Mucosa of stomach (tissue), 1 donor: ENCODE data around the gene CASR.
"Not testable (repeated sequence)": the region's sequence is repeated elsewhere in the genome, so short reads cannot be mapped to it uniquely, and the experiment has no call there.

Source experiments
- H3K27me3 ChIP-seq: one replicate; pipeline ENCODE4 v1.7.0; 2013; ENCODE audit warnings: mild to moderate bottlenecking, low read length; ENCODE audit not compliant: control insufficient read depth, insufficient read depth
- H3K36me3 ChIP-seq: one replicate; pipeline ENCODE4 v1.7.0; 2013; ENCODE audit warnings: low read length; ENCODE audit not compliant: control insufficient read depth, insufficient read depth
- H3K4me1 ChIP-seq: one replicate; pipeline ENCODE4 v1.7.0; 2013; ENCODE audit warnings: mild to moderate bottlenecking, low read length; ENCODE audit not compliant: control insufficient read depth, insufficient read depth
- H3K4me3 ChIP-seq: one replicate; pipeline ENCODE4 v1.7.0; 2013; ENCODE audit warnings: low read length
- H3K9ac ChIP-seq: one replicate; pipeline ENCODE4 v1.7.0; 2013; ENCODE audit warnings: mild to moderate bottlenecking, low read length, moderate library complexity
- H3K9me3 ChIP-seq: one replicate; pipeline ENCODE4 v1.7.0; 2013; ENCODE audit warnings: mild to moderate bottlenecking, low read length, moderate library complexity; ENCODE audit not compliant: control insufficient read depth
- donor health status: Pancreatic carcinoma.

CASR gene

GRCh38 chr3:122184591-122184929 lies 1.1 kb downstream of the CASR start:
- Histone ChIP-seq H3K9me3 (no peaks in the 10 kb centered on the region), H3K36me3 (no peaks in the 10 kb centered on the region), H3K4me3 (no peak overlapping the region), H3K4me1 (peaks cover 27% of the 10 kb centered on the region), H3K27me3 (peaks cover 50% of the 10 kb centered on the region), H3K9ac (no peak overlapping the region)

GRCh38 chr3:122186372-122186771 lies 2.9 kb downstream of the CASR start:
- Histone ChIP-seq H3K36me3 (no peaks in the 10 kb centered on the region), H3K9me3 (no peaks in the 10 kb centered on the region), H3K27me3 (peaks cover 41% of the 10 kb centered on the region), H3K9ac (no peak overlapping the region), H3K4me1 (peaks cover 29% of the 10 kb centered on the region), H3K4me3 (no peak overlapping the region)

- Histone ChIP-seq H3K27me3 (peaks cover 20% of the 10 kb centered on the region), H3K4me3 (no peak overlapping the region), H3K4me1 (peaks cover 29% of the 10 kb centered on the region), H3K9me3 (no peaks in the 10 kb centered on the region), H3K9ac (no peak overlapping the region), H3K36me3 (no peaks in the 10 kb centered on the region)
Measured at GRCh38 chr3:122188737-122189136, 5.3 kb downstream of the CASR start.

- peaks cover 14% of the 10 kb centered on the region for H3K27me3 ChIP-seq
- no peaks in the 10 kb centered on the region for H3K9me3 ChIP-seq
- no peaks in the 10 kb centered on the region for H3K36me3 ChIP-seq
- no peak overlapping the region for H3K9ac ChIP-seq
- H3K4me1 ChIP-seq, result peaks cover 29% of the 10 kb centered on the region
- no peak overlapping the region for H3K4me3 ChIP-seq
Measured at GRCh38 chr3:122189357-122189756, 5.9 kb downstream of the CASR start.

GRCh38 chr3:122190525-122190924 lies 7.1 kb downstream of the CASR start:
- H3K4me1 ChIP-seq, result peaks cover 29% of the 10 kb centered on the region
- no peaks in the 10 kb centered on the region for H3K36me3 ChIP-seq

GRCh38 chr3:122198966-122199365 lies 15.5 kb downstream of the CASR start:
- Histone ChIP-seq H3K4me1 (no peaks in the 10 kb centered on the region), H3K9me3 (no peaks in the 10 kb centered on the region), H3K4me3 (no peak overlapping the region), H3K36me3 (no peaks in the 10 kb centered on the region), H3K9ac (no peak overlapping the region), H3K27me3 (no peaks in the 10 kb centered on the region)

More at GRCh38 chr3:122190525-122190924, 7.1 kb downstream of the CASR start:
- Histone ChIP-seq H3K4me3 (no peak overlapping the region), H3K27me3 (peaks cover 2% of the 10 kb centered on the region), H3K9me3 (no peaks in the 10 kb centered on the region), H3K9ac (no peak overlapping the region)

- Histone ChIP-seq H3K4me3 (no peak overlapping the region), H3K9ac (no peak overlapping the region), H3K27me3 (no peaks in the 10 kb centered on the region), H3K4me1 (no peaks in the 10 kb centered on the region), H3K36me3 (no peaks in the 10 kb centered on the region), H3K9me3 (no peaks in the 10 kb centered on the region)
Measured at GRCh38 chr3:122199552-122199951, 16.1 kb downstream of the CASR start.

- Histone ChIP-seq H3K36me3 (no peaks in the 10 kb centered on the region), H3K9me3 (no peaks in the 10 kb centered on the region), H3K4me1 (no peaks in the 10 kb centered on the region), H3K4me3 (no peak overlapping the region), H3K27me3 (no peaks in the 10 kb centered on the region), H3K9ac (no peak overlapping the region)
Measured at GRCh38 chr3:122200661-122201060, 17.2 kb downstream of the CASR start.

- not testable (repeated sequence) for H3K4me3 ChIP-seq, H3K27me3 ChIP-seq, H3K4me1 ChIP-seq, H3K36me3 ChIP-seq, H3K9ac ChIP-seq, H3K9me3 ChIP-seq
Measured at GRCh38 chr3:122201476-122201875, 18.0 kb downstream of the CASR start.

- Histone ChIP-seq H3K27me3 (no peaks in the 10 kb centered on the region), H3K4me1 (no peaks in the 10 kb centered on the region), H3K4me3 (no peak overlapping the region), H3K9ac (no peak overlapping the region), H3K9me3 (no peaks in the 10 kb centered on the region), H3K36me3 (no peaks in the 10 kb centered on the region)
Measured at GRCh38 chr3:122208579-122208978, 25.1 kb downstream of the CASR start.

GRCh38 chr3:122213650-122214049 lies 30.2 kb downstream of the CASR start:
- no peak overlapping the region for H3K9ac ChIP-seq
- no peaks in the 10 kb centered on the region for H3K36me3 ChIP-seq
- H3K27me3 ChIP-seq, result no peaks in the 10 kb centered on the region
- H3K4me3 ChIP-seq, result no peak overlapping the region
- no peaks in the 10 kb centered on the region for H3K9me3 ChIP-seq
- no peaks in the 10 kb centered on the region for H3K4me1 ChIP-seq

- no peaks in the 10 kb centered on the region for H3K4me1 ChIP-seq
- no peaks in the 10 kb centered on the region for H3K9me3 ChIP-seq
- no peak overlapping the region for H3K4me3 ChIP-seq
Measured at GRCh38 chr3:122214711-122215110, 31.2 kb downstream of the CASR start.

GRCh38 chr3:122215592-122216298 lies 32.3 kb downstream of the CASR start:
- H3K36me3 ChIP-seq, result no peaks in the 10 kb centered on the region
- H3K4me3 ChIP-seq, result no peak overlapping the region
- no peaks in the 10 kb centered on the region for H3K9me3 ChIP-seq
- H3K4me1 ChIP-seq, result no peaks in the 10 kb centered on the region
- no peak overlapping the region for H3K9ac ChIP-seq
- no peaks in the 10 kb centered on the region for H3K27me3 ChIP-seq

More at GRCh38 chr3:122214711-122215110, 31.2 kb downstream of the CASR start:
- Histone ChIP-seq H3K27me3 (no peaks in the 10 kb centered on the region), H3K9ac (no peak overlapping the region), H3K36me3 (no peaks in the 10 kb centered on the region)
